HG02623 (cell line): ENCODE data around the gene BTBD8.
"Not testable (repeated sequence)": the region's sequence is repeated elsewhere in the genome, so short reads cannot be mapped to it uniquely, and the experiment has no call there.

Experiments
- ATAC-seq: cut with Tn5 transposase; IDR thresholded peaks from one replicate; pipeline ENCODE4 v1.9.1; 2021; ENCODE audit warnings: moderate library complexity; ENCODE audit not compliant: unreplicated experiment

BTBD8 gene

GRCh38 chr1:92080128-92080985, at the start of gene BTBD8:
TSS of gene BTBD8 (plus strand) at chr1:92080345. CDS start at chr1:92080572, 227 bp downstream.
- ATAC-seq = peak; percentile 96

- ATAC-seq = no peak
Observed at GRCh38 chr1:92030656-92031107, 49.5 kb upstream of the BTBD8 start.

GRCh38 chr1:92031281-92032110, 48.6 kb upstream of the BTBD8 start:
- ATAC-seq = no peak

GRCh38 chr1:92037400-92037799, 42.7 kb upstream of the BTBD8 start:
- no peak for ATAC-seq

- no peak for ATAC-seq
Observed at GRCh38 chr1:92038695-92039346, 41.3 kb upstream of the BTBD8 start.

GRCh38 chr1:92040971-92041370, 39.2 kb upstream of the BTBD8 start:
- ATAC-seq = no peak

- no peak for ATAC-seq
Observed at GRCh38 chr1:92043621-92044020, 36.5 kb upstream of the BTBD8 start.

- no peak for ATAC-seq
Observed at GRCh38 chr1:92045766-92046495, 34.2 kb upstream of the BTBD8 start.

GRCh38 chr1:92051948-92052347, 28.2 kb upstream of the BTBD8 start:
- no peak for ATAC-seq

GRCh38 chr1:92065042-92065441, 15.1 kb upstream of the BTBD8 start:
- ATAC-seq = no peak

- no peak for ATAC-seq
Observed at GRCh38 chr1:92066321-92066720, 13.8 kb upstream of the BTBD8 start.

GRCh38 chr1:92070892-92071291, 9.3 kb upstream of the BTBD8 start:
- ATAC-seq = no peak

GRCh38 chr1:92074446-92074845, 5.7 kb upstream of the BTBD8 start:
- ATAC-seq = not testable (repeated sequence)

- no peak for ATAC-seq
Observed at GRCh38 chr1:92075311-92075710, 4.8 kb upstream of the BTBD8 start, which contains the start of gene SETSIP. TSS of gene SETSIP (minus strand) at chr1:92075411. CDS start at chr1:92075411, 0 bp downstream.

- no peak for ATAC-seq
Observed at GRCh38 chr1:92076363-92076762, 3.8 kb upstream of the BTBD8 start.

- not testable (repeated sequence) for ATAC-seq
Observed at GRCh38 chr1:92078077-92078476, 2.1 kb upstream of the BTBD8 start.

- no peak for ATAC-seq
Observed at GRCh38 chr1:92079441-92079840, 704 bp upstream of the BTBD8 start.

- no peak for ATAC-seq
Observed at GRCh38 chr1:92081031-92081430, 886 bp downstream of the BTBD8 start.

- no peak for ATAC-seq
Observed at GRCh38 chr1:92084651-92085050, 4.5 kb downstream of the BTBD8 start.

- no peak for ATAC-seq
Observed at GRCh38 chr1:92085727-92086126, 5.6 kb downstream of the BTBD8 start.
